SU-DHL-6 (cell line): ENCODE data around the gene KCNE1.

Experiments used
- EZH2phosphoT487 ChIP-seq: fragments of 200-600 bp; sonication (generic), shearing (Covaris generic); conservative IDR thresholded peaks from 2 replicates; pipeline ENCODE4 v1.6.1; 2018; ENCODE audit warnings: mild to moderate bottlenecking, antibody characterized with exemption, low read length, moderate library complexity, mixed read lengths
- TF ChIP-seq, protein P1 (sequence below): fragments of 200-600 bp; sonication (generic); IDR thresholded peaks from one replicate; pipeline ENCODE4 v1.5.1; 2017; ENCODE audit warnings: antibody characterized with exemption, mild to moderate bottlenecking, low read length, moderate library complexity; ENCODE audit not compliant: insufficient read depth, poor library complexity, severe bottlenecking

- TF ChIP-seq, protein P1, sequence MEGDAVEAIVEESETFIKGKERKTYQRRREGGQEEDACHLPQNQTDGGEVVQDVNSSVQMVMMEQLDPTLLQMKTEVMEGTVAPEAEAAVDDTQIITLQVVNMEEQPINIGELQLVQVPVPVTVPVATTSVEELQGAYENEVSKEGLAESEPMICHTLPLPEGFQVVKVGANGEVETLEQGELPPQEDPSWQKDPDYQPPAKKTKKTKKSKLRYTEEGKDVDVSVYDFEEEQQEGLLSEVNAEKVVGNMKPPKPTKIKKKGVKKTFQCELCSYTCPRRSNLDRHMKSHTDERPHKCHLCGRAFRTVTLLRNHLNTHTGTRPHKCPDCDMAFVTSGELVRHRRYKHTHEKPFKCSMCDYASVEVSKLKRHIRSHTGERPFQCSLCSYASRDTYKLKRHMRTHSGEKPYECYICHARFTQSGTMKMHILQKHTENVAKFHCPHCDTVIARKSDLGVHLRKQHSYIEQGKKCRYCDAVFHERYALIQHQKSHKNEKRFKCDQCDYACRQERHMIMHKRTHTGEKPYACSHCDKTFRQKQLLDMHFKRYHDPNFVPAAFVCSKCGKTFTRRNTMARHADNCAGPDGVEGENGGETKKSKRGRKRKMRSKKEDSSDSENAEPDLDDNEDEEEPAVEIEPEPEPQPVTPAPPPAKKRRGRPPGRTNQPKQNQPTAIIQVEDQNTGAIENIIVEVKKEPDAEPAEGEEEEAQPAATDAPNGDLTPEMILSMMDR: no peak
- no peak for TF ChIP-seq EZH2phosphoT487
Observed at GRCh38 chr21:34509151-34509550, 2.9 kb downstream of the KCNE1 start.
